WERI-Rb-1 (cell line): ENCODE data around the gene FAM234B.

Experiments
- DNase-seq: peaks from one replicate; pipeline ENCODE4 v3.0.0-alpha.2; 2020
- H3K27ac ChIP-seq: fragments of 250-450 bp; sonication (Bioruptor Pico); 2 replicates; pipeline ENCODE4 v1.5.1; 2020; ENCODE audit warnings: mild to moderate bottlenecking, moderate library complexity
- H3K27me3 ChIP-seq: fragments of 250-450 bp; sonication (Bioruptor Pico); 2 replicates; pipeline ENCODE4 v1.5.1; 2021; ENCODE audit warnings: mild to moderate bottlenecking, low read depth, moderate library complexity; ENCODE audit not compliant: insufficient read depth, severe bottlenecking
- H3K36me3 ChIP-seq: fragments of 250-450 bp; sonication (Bioruptor Pico); 2 replicates; pipeline ENCODE4 v1.5.1; 2020; ENCODE audit warnings: mild to moderate bottlenecking, moderate library complexity
- H3K4me3 ChIP-seq: 2 replicates; pipeline ENCODE4 v1.5.1; 2011; ENCODE audit warnings: low read depth, mild to moderate bottlenecking, control low read depth, low read length
- H3K9me3 ChIP-seq: fragments of 250-450 bp; sonication (Bioruptor Pico); 2 replicates; pipeline ENCODE4 v1.5.1; 2021; ENCODE audit warnings: mild to moderate bottlenecking, moderate library complexity; ENCODE audit not compliant: severe bottlenecking
- TF ChIP-seq, protein P1 (sequence below): IDR thresholded peaks from 2 replicates; pipeline ENCODE4 v1.5.1; 2011; ENCODE audit warnings: low read depth, mild to moderate bottlenecking, control low read depth, inconsistent platforms, low read length

The FAM234B gene

DNA sequence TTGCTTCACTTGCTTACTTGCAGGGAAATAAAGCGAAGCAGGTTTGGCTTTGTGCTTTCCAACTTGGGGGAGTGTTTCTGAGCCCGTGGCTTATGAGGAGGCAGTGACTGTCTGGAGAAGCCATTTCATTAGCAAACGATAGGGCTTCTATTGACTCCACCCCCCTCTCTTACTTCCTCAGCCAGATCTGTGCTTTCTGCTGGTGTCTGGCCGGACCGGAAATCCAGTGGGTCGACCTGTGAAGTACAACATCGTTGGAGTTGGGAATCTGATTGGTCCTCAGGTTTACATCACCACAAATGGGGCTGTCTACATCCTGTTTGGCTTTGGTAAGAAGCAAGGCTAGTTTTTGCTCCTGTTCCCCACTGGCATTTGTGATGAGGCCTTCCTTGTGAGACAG, 22.3 kb downstream of the FAM234B start:
- Histone ChIP-seq H3K27me3 (no peaks in the 10 kb centered on the region), H3K9me3 (no peaks in the 10 kb centered on the region), H3K27ac (no peak overlapping the region), H3K4me3 (no peak overlapping the region), H3K36me3 (peaks cover 81% of the 10 kb centered on the region)
- TF ChIP-seq, protein P1, sequence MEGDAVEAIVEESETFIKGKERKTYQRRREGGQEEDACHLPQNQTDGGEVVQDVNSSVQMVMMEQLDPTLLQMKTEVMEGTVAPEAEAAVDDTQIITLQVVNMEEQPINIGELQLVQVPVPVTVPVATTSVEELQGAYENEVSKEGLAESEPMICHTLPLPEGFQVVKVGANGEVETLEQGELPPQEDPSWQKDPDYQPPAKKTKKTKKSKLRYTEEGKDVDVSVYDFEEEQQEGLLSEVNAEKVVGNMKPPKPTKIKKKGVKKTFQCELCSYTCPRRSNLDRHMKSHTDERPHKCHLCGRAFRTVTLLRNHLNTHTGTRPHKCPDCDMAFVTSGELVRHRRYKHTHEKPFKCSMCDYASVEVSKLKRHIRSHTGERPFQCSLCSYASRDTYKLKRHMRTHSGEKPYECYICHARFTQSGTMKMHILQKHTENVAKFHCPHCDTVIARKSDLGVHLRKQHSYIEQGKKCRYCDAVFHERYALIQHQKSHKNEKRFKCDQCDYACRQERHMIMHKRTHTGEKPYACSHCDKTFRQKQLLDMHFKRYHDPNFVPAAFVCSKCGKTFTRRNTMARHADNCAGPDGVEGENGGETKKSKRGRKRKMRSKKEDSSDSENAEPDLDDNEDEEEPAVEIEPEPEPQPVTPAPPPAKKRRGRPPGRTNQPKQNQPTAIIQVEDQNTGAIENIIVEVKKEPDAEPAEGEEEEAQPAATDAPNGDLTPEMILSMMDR: no peak
- no peak for DNase-seq

DNA sequence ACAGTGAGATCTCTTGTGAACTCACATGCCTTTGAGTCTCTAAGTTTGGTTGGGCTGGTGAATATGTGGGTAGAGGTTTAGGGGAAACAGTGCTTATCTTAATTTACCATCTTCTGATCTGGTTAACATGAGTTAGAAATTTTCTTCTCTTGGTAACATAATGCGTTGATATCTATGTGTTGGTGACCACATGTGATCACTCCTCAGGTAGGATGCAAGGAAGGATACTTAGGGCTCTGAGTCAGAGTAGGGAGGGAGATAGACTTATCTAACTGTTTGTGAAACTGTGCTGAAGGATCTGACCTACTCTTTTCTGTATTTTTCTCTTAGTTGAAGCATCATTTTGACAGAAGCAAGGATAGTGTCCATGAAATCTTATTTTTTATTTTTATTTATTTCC, 23.1 kb downstream of the FAM234B start:
- no peak overlapping the region for H3K4me3 ChIP-seq
- DNase-seq: no peak
- no peak overlapping the region for H3K27ac ChIP-seq
- H3K27me3 ChIP-seq: no peaks in the 10 kb centered on the region
- no peaks in the 10 kb centered on the region for H3K9me3 ChIP-seq
- H3K36me3 ChIP-seq: peaks cover 73% of the 10 kb centered on the region
- TF ChIP-seq, protein P1: no peak

DNA sequence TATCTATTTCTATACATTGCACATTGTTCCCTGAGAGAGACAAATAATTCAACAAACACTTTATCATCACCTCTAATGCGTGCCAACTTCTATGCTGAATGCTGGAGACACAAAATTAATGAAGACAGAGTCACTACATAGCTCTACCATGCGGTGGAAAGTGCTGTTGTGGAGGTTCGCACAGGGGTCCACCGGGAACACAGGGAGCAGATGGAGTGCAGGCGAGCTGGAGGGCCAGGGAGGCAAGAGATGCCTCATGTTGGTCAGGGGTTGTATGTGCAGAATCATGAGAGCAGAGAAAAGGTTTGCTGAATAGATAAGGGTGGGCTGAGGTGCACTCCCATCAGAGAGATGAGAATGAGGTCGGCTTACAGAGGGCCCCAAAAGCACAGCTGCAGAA, 25.2 kb downstream of the FAM234B start:
- no peaks in the 10 kb centered on the region for H3K9me3 ChIP-seq
- H3K27me3 ChIP-seq: no peaks in the 10 kb centered on the region
- no peak overlapping the region for H3K27ac ChIP-seq
- no peak overlapping the region for H3K4me3 ChIP-seq
- peaks cover 71% of the 10 kb centered on the region for H3K36me3 ChIP-seq
- TF ChIP-seq, protein P1: no peak
- no peak for DNase-seq

DNA sequence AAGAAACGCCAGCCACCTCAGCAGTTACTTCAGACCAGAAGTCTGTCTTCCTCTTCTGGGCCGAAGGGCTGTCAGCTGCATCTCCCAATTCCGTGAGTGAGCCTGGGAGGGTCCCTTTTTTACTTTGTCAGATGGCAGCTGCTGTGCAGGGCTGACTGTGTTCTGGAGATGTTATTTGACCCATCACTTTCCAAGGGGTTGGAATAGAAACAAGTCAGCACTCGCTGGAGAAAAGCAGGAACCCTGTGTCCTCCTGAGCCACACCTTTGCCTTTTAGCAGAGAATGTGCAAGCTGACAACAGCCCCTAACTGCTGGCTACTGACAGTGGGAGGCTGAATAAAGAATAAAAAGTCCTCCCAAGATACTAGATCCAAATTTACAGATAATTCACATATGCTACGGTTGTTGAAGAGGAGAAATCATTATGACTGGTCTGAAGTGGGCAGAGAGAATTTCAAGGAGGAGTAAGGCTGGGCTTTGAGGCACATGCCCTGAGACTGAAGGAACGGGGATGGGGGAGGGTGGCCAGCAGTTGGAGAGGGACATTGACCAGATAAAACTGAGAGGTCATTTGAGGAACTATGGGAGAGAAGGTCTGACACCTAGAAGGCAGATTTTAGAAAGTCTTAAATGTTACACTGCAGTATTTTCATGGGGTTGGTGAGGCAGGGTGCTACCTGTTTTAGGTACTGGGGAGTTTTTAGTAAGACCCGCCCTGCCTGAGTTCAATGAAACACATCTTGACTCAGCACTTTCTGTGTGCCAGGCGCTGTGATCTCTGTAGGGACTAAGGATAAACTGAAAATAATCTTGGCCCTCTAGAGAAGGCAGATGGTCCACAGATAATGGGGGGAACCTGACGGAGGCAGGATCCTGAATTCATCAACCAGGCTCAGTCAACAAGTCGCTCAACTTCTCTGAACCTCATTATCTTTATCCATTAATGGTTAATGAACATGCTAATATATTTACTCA, 27.4 kb downstream of the FAM234B start:
- no peaks in the 10 kb centered on the region for H3K9me3 ChIP-seq
- no peaks in the 10 kb centered on the region for H3K27me3 ChIP-seq
- H3K36me3 ChIP-seq: peaks cover 77% of the 10 kb centered on the region
- TF ChIP-seq, protein P1: no peak
- peak; percentile 47 for DNase-seq
- peak overlapping the region; percentile 66 for H3K27ac ChIP-seq
- H3K4me3 ChIP-seq: no peak overlapping the region

DNA sequence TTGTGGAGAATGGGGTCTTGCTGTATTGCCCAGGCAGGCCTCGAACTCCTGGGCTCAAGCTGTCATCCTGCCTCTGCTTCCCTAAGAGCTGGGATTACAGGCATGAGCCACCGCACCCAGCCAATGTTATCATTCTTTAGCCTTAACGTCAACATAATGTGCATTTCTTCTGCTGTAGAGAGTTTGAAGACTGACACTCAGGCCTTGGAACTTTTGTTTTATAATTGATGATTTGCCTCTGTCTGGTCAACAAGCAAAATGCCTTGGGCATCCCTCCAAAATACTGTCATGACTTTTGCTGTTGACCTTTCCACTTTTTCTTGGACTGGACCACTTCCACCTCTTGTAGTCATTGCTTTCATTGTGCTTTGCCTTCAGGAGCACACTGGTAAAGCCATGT, 29.0 kb downstream of the FAM234B start:
- H3K36me3 ChIP-seq: peaks cover 66% of the 10 kb centered on the region

More for the DNA sequence above, 29.0 kb downstream of the FAM234B start:
- H3K9me3 ChIP-seq: no peaks in the 10 kb centered on the region
- no peak overlapping the region for H3K27ac ChIP-seq
- no peak for DNase-seq
- H3K27me3 ChIP-seq: no peaks in the 10 kb centered on the region
- TF ChIP-seq, protein P1: no peak
- H3K4me3 ChIP-seq: no peak overlapping the region
